ENCODE results near the gene KCNH4. TPM values are rescaled to one million over a fixed set of nuclear protein-coding genes. Genes with fewer than 3 reads are reported as not detected.

The KCNH4 gene
- total and polyA plus RNA-seq, 2 of the 13 experiments (the other 11 are each of a cell fraction or from before 2014, with no cell fraction given): 0.01 to 0.09 TPM

- TF ChIP-seq, protein P1, sequence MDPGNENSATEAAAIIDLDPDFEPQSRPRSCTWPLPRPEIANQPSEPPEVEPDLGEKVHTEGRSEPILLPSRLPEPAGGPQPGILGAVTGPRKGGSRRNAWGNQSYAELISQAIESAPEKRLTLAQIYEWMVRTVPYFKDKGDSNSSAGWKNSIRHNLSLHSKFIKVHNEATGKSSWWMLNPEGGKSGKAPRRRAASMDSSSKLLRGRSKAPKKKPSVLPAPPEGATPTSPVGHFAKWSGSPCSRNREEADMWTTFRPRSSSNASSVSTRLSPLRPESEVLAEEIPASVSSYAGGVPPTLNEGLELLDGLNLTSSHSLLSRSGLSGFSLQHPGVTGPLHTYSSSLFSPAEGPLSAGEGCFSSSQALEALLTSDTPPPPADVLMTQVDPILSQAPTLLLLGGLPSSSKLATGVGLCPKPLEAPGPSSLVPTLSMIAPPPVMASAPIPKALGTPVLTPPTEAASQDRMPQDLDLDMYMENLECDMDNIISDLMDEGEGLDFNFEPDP (CRISPR knock-in tag; conservative IDR thresholded peaks at IDR 0.05): no peak
- TF ChIP-seq ZNF720 (CRISPR knock-in tag; IDR thresholded peaks at IDR 0.05): no peak
Measured at GRCh38 chr17:42200706-42201457, 19.9 kb upstream of the KCNH4 start (continued).

GRCh38 chr17:42199416-42200011, 18.6 kb upstream of the KCNH4 start:
- intact Hi-C loops (cut with micrococcal nuclease; ENCODE audit: unreplicated experiment) (no loop called here), in situ Hi-C loops (cut with HindIII; ENCODE audit: extremely low pct_ligation_motif_present, low pct_unique_long_range_greater_than_20kb) (no loop called here)
- Histone ChIP-seq H3K79me2 (ENCODE audit: insufficient read depth, low read length) (no peaks in the 10 kb centered on the region), H4K20me1 (ENCODE audit: insufficient read depth, low read length) (no peaks in the 10 kb centered on the region), H3K27ac (ENCODE audit: extremely low read length, insufficient read depth, low read length) (no peak overlapping the region), H3K36me3 (replicated peaks in 1 of 2; ENCODE audit: control insufficient read depth in 1 of 2, insufficient read depth in 2 of 2, low read length in 2 of 2) (peaks cover 3 to 12% of the 10 kb centered on the region in 2 experiments; a peak in 4 of 5 replicates), H2AFZ (ENCODE audit: low read length) (no peak overlapping the region), H3K27me3 (ENCODE audit: control insufficient read depth in 1 of 2, insufficient read depth in 2 of 2, low read length in 2 of 2) (no peaks in the 10 kb centered on the region), H3K4me2 (ENCODE audit: low read depth, low read length) (no peak overlapping the region), H3K4me3 (replicated peaks in 1 of 3; ENCODE audit: insufficient read depth in 1 of 3, low read depth in 2 of 3, low read length in 3 of 3) (no peak overlapping the region), H3K9ac (ENCODE audit: insufficient read depth, low read depth, low read length) (no peak overlapping the region), H3K9me3 (ENCODE audit: low read length) (no peaks in the 10 kb centered on the region), H3K4me1 (ENCODE audit: insufficient read depth, low read length) (peaks cover 20% of the 10 kb centered on the region)
- POLR2A ChIA-PET: no interaction called here
- 88% methylated on average over 11 of the region's 12 CpGs for WGBS (ENCODE audit: low lambda C conversion rate)
- CTCF ChIA-PET (ENCODE audit: low intra/inter-chr PET ratio, low total read pairs): no interaction called here
- BruUV-seq (replicated peaks): no TSS peak
- FAIRE-seq (no peak), ATAC-seq (no peak), DNase-seq (ENCODE audit: low spot score) (no peak)
- TF ChIP-seq PATZ1 (CRISPR knock-in tag; IDR thresholded peaks at IDR 0.05) (no peak), NRL (CRISPR knock-in tag; IDR thresholded peaks at IDR 0.05; ENCODE audit: borderline replicate concordance) (no peak), HIVEP1 (CRISPR knock-in tag; IDR thresholded peaks at IDR 0.05) (no peak), POLR2AphosphoS5 (IDR thresholded peaks at IDR 0.05; ENCODE audit: low read depth, low read length) (no peak), SRSF4 (IDR thresholded peaks at IDR 0.05; ENCODE audit: low read depth, low read length, poor library complexity, severe bottlenecking) (no peak)
- TF ChIP-seq, protein P2, sequence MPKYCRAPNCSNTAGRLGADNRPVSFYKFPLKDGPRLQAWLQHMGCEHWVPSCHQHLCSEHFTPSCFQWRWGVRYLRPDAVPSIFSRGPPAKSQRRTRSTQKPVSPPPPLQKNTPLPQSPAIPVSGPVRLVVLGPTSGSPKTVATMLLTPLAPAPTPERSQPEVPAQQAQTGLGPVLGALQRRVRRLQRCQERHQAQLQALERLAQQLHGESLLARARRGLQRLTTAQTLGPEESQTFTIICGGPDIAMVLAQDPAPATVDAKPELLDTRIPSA (CRISPR knock-in tag; IDR thresholded peaks at IDR 0.05; ENCODE audit: borderline replicate concordance): no peak

All from HepG2 (cell line).